MCF 10A (cell line): Measurements from ENCODE around the gene NPC2. TPM values are rescaled to one million over a fixed set of nuclear protein-coding genes. Genes with fewer than 3 reads are reported as not detected.

Source experiments
- BruUV-seq: library from RNA; stranded (reverse); fragments of 400-500 nt; replicated peaks from 2 replicates; lab custom pipeline; 2021; lab: Mats Ljungman, UMichigan
- CTCF ChIA-PET: fragments of 300-600 bp; sonication (Branson Sonifier 250); formaldehyde crosslinking; extraction: SDS; loops from one replicate; lab custom pipeline; 2021; ENCODE audit warnings: antibody characterized with exemption, inconsistent platforms; lab: Yijun Ruan, JAX
- POLR2A ChIA-PET: fragments of 300-600, 350-650 bp; sonication (Branson Sonifier 250); formaldehyde crosslinking; extraction: SDS; loops from one replicate; lab custom pipeline; 2020; ENCODE audit warnings: antibody characterized with exemption, inconsistent platforms; lab: Yijun Ruan, JAX
- DNase-seq: peaks from one replicate; pipeline ENCODE4 v3.0.0-alpha.2; 2018; ENCODE audit not compliant: unreplicated experiment
- H3K27ac Mint-ChIP-seq: one replicate; pipeline ENCODE4 v1.8.0; 2022; ENCODE audit warnings: mild to moderate bottlenecking, low read depth, mixed read lengths; ENCODE audit not compliant: unreplicated experiment
- H3K27me3 Mint-ChIP-seq: one replicate; pipeline ENCODE4 v1.8.0; 2022; ENCODE audit warnings: mixed read lengths; ENCODE audit not compliant: insufficient read depth, unreplicated experiment
- H3K36me3 Mint-ChIP-seq: one replicate; pipeline ENCODE4 v1.8.0; 2022; ENCODE audit warnings: mild to moderate bottlenecking, moderate library complexity, mixed read lengths; ENCODE audit not compliant: insufficient read depth, unreplicated experiment
- H3K4me1 Mint-ChIP-seq: one replicate; pipeline ENCODE4 v1.8.0; 2022; ENCODE audit warnings: mixed read lengths; ENCODE audit not compliant: insufficient read depth, unreplicated experiment
- H3K4me3 Mint-ChIP-seq: one replicate; pipeline ENCODE4 v1.8.0; 2022; ENCODE audit warnings: mild to moderate bottlenecking, moderate library complexity, mixed read lengths; ENCODE audit not compliant: unreplicated experiment
- H3K9me3 Mint-ChIP-seq: one replicate; pipeline ENCODE4 v1.8.0; 2022; ENCODE audit warnings: mixed read lengths; ENCODE audit not compliant: unreplicated experiment
- CTCF ChIP-seq: fragments of 200-600 bp; IDR thresholded peaks from one replicate; pipeline ENCODE4 v1.8.0; 2022; ENCODE audit warnings: antibody characterized with exemption, mild to moderate bottlenecking; ENCODE audit not compliant: unreplicated experiment
- intact Hi-C: fragments of 100-400 bp; cut with micrococcal nuclease; formaldehyde crosslinking; loops from 2 replicates; pipeline ENCODE4 v1.14.1; 2022
- total RNA-seq: library from RNA; stranded (reverse); gene quantifications from 2 replicates; pipeline ENCODE4 v1.2.3, GENCODE V29; 2022

The NPC2 gene
- total RNA-seq, 1 experiment from 2014 or later: 128 TPM

GRCh38 chr14:74474376-74474775 lies 18.7 kb downstream of the NPC2 start:
- Mint-ChIP-seq H3K4me3 (no peak overlapping the region), H3K27me3 (no peaks in the 10 kb centered on the region), H3K36me3 (peaks cover 11% of the 10 kb centered on the region), H3K27ac (peak overlapping the region; percentile 51), H3K9me3 (no peaks in the 10 kb centered on the region), H3K4me1 (no peaks in the 10 kb centered on the region)
- no peak for DNase-seq
- intact Hi-C loops: no loop called here
- no peak for TF ChIP-seq CTCF
- ChIA-PET CTCF (interaction anchor here (0.6 kb wide), 1 partner anchor 111 kb away, joined by 3 read pairs; no protein-coding TSS in a partner anchor), POLR2A (interaction anchor here (0.9 kb wide), 1 partner anchor 19 kb away, joined by 4 read pairs; the partner anchor contains the start of genes ISCA2 and NPC2)
- no TSS peak for BruUV-seq

GRCh38 chr14:74472601-74473000 lies 20.5 kb downstream of the NPC2 start:
- ChIA-PET CTCF (no interaction called here), POLR2A (no interaction called here)
- DNase-seq: no peak
- Mint-ChIP-seq H3K4me3 (no peak overlapping the region), H3K36me3 (peaks cover 6% of the 10 kb centered on the region), H3K4me1 (no peaks in the 10 kb centered on the region), H3K27me3 (no peaks in the 10 kb centered on the region), H3K9me3 (no peaks in the 10 kb centered on the region), H3K27ac (no peak overlapping the region)
- intact Hi-C loops: no loop called here
- BruUV-seq: no TSS peak
- TF ChIP-seq CTCF: no peak

- Mint-ChIP-seq H3K27ac (no peak overlapping the region), H3K27me3 (no peaks in the 10 kb centered on the region), H3K4me3 (no peak overlapping the region), H3K4me1 (no peaks in the 10 kb centered on the region), H3K9me3 (no peaks in the 10 kb centered on the region), H3K36me3 (peaks cover 6% of the 10 kb centered on the region)
- TF ChIP-seq CTCF: no peak
- POLR2A ChIA-PET: interaction anchor here (1.1 kb wide), 1 partner anchor 120 kb away, joined by 3 read pairs; no protein-coding TSS in a partner anchor
- intact Hi-C loops: no loop called here
- DNase-seq: no peak
- CTCF ChIA-PET: interaction anchor here (0.7 kb wide), 1 partner anchor 122 kb away, joined by 3 read pairs; the partner anchor contains the start of gene VRTN
- no TSS peak for BruUV-seq
Observed at GRCh38 chr14:74469548-74470518, 23.3 kb downstream of the NPC2 start.

GRCh38 chr14:74468513-74468912 lies 24.6 kb downstream of the NPC2 start:
- Mint-ChIP-seq H3K27ac (no peak overlapping the region), H3K9me3 (no peaks in the 10 kb centered on the region), H3K36me3 (no peaks in the 10 kb centered on the region), H3K4me1 (no peaks in the 10 kb centered on the region), H3K27me3 (peaks cover 3% of the 10 kb centered on the region), H3K4me3 (no peak overlapping the region)
- ChIA-PET CTCF (interaction anchor here (0.6 kb wide), 1 partner anchor 330 kb away, joined by 3 read pairs; no protein-coding TSS in a partner anchor), POLR2A (interaction anchor here (1.1 kb wide), 1 partner anchor 118 kb away, joined by 3 read pairs; no protein-coding TSS in a partner anchor)
- BruUV-seq: no TSS peak
- no peak for TF ChIP-seq CTCF
- intact Hi-C loops: no loop called here
- DNase-seq: no peak
